Measurements from ENCODE around the gene SMAD4. TPM values are rescaled to one million over a fixed set of nuclear protein-coding genes. Genes with fewer than 3 reads are reported as not detected.

SMAD4 gene
- total RNA-seq, 1 experiment from 2014 or later: 172 TPM

DNA sequence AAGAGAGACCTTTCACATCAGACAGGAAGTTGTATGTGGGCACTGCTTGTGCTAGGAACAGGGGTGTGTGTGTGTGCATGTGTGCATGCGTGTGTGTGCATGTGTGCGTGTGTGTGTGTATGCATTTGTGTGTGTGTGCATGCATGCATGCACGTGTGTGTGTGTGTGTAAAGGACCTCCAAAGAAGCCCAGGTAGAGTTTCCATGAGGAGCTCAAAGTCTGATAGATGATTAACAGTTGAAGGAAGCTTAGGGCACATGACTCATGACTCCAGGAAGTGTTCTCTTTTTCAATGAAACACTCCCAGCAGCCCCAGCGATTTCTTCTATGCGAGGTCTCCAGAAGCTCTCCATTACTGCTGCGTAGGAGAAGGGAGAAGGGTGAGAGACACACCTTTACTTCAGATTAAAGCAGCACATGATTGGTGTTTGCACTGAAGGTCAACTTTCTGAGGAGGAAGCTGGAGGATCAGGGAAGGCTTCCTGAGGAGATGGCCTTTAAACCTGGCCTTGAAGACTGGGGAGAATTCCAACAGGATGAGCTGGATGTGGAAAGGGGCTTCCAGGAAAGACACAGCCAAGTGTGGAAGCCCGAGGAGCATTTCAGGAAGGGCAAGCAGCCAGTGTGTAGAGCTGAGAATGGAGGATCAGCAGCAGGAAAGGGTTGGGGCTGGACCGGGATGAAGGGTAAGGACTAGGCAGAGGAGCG lies 77.7 kb downstream of the SMAD4 start:
- no peak overlapping the region for H3K27ac Mint-ChIP-seq
- H2BK120ac ChIP-seq (ENCODE audit: low read depth, low read length, poor library complexity, severe bottlenecking): no peak overlapping the region
- no peaks in the 10 kb centered on the region for H3K23me2 ChIP-seq (ENCODE audit: insufficient read length, low read depth, low read length, poor library complexity, severe bottlenecking)
- H3K4me1 ChIP-seq (ENCODE audit: insufficient read depth, low read length): no peaks in the 10 kb centered on the region
- no peak overlapping the region for H3K14ac ChIP-seq (ENCODE audit: insufficient read depth, low read length)
- H3K4me3 Mint-ChIP-seq: no peak overlapping the region
- H2BK20ac ChIP-seq (ENCODE audit: low read depth, low read length, poor library complexity, severe bottlenecking): no peak overlapping the region
- H3K36me3 Mint-ChIP-seq (ENCODE audit: insufficient read depth in 1 of 3, low read depth in 3 of 3): peaks cover 5 to 16% (median 14%) of the 10 kb centered on the region in 3 experiments
- no peaks in the 10 kb centered on the region for H3K9me3 ChIP-seq (ENCODE audit: control insufficient read depth, low read depth, low read length)
- no peak overlapping the region for H3K18ac ChIP-seq (ENCODE audit: insufficient read length, low read depth, low read length)
- no peak overlapping the region for H4K5ac ChIP-seq (ENCODE audit: insufficient read length, low read depth, low read length)
- H3K4ac ChIP-seq (ENCODE audit: low read depth, low read length): no peak overlapping the region
- H3K27me3 ChIP-seq (ENCODE audit: insufficient read depth, low read length): no peaks in the 10 kb centered on the region
- no peak overlapping the region for H2AFZ ChIP-seq (ENCODE audit: low read length)
- TF ChIP-seq, protein P1, sequence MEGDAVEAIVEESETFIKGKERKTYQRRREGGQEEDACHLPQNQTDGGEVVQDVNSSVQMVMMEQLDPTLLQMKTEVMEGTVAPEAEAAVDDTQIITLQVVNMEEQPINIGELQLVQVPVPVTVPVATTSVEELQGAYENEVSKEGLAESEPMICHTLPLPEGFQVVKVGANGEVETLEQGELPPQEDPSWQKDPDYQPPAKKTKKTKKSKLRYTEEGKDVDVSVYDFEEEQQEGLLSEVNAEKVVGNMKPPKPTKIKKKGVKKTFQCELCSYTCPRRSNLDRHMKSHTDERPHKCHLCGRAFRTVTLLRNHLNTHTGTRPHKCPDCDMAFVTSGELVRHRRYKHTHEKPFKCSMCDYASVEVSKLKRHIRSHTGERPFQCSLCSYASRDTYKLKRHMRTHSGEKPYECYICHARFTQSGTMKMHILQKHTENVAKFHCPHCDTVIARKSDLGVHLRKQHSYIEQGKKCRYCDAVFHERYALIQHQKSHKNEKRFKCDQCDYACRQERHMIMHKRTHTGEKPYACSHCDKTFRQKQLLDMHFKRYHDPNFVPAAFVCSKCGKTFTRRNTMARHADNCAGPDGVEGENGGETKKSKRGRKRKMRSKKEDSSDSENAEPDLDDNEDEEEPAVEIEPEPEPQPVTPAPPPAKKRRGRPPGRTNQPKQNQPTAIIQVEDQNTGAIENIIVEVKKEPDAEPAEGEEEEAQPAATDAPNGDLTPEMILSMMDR (conservative IDR thresholded peaks at IDR 0.05): no peak
- H4K91ac ChIP-seq (ENCODE audit: insufficient read length, low read depth, low read length): no peak overlapping the region
- no peaks in the 10 kb centered on the region for H3K79me1 ChIP-seq (ENCODE audit: insufficient read depth, low read depth, low read length, poor library complexity, severe bottlenecking)
- H2BK5ac ChIP-seq (ENCODE audit: insufficient read length, low read length): no peak overlapping the region
- peaks cover 6 to 7% of the 10 kb centered on the region in 2 experiments; a peak in 3 of 4 replicates for H3K4me1 Mint-ChIP-seq
- no peak overlapping the region for H3K9ac ChIP-seq (ENCODE audit: extremely low read depth, insufficient read length, low read length)
- H2BK12ac ChIP-seq (ENCODE audit: insufficient read length, low read depth, low read length): no peak overlapping the region
- no CpG with 5 or more reads among the region's 9 CpGs for WGBS (ENCODE audit: extremely low coverage, insufficient read length, low lambda C conversion rate)
- H3K79me2 ChIP-seq (ENCODE audit: insufficient read depth, low read length): no peaks in the 10 kb centered on the region
- no peak overlapping the region for H2BK15ac ChIP-seq (ENCODE audit: low read depth, low read length)
- H2AK5ac ChIP-seq (ENCODE audit: insufficient read length, low read length): no peak overlapping the region
- H4K8ac ChIP-seq (replicated peaks; ENCODE audit: insufficient read length, low read depth, low read length): no peak overlapping the region
- peaks cover 15 to 20% of the 10 kb centered on the region in 2 experiments for H3K9me3 Mint-ChIP-seq
- peaks cover 5% of the 10 kb centered on the region for H3K27me3 Mint-ChIP-seq (ENCODE audit: low read depth)
- no peak overlapping the region for H3K23ac ChIP-seq (ENCODE audit: insufficient read length, low read depth, low read length)
- H3T11ph ChIP-seq (ENCODE audit: low read length): no peak overlapping the region
- H3K56ac ChIP-seq (ENCODE audit: insufficient read length, low read depth, low read length): no peak overlapping the region
- H3K27ac ChIP-seq (ENCODE audit: insufficient read length, low read depth, low read length): no peak overlapping the region
- no peak for DNase-seq
- H4K20me1 ChIP-seq (ENCODE audit: control insufficient read depth, insufficient read depth, insufficient read length): no peaks in the 10 kb centered on the region
- H3K4me2 ChIP-seq (ENCODE audit: insufficient read depth, insufficient read length, low read length): no peak overlapping the region

All from H9 (cell line).